GM12865 (cell line): ENCODE results near the gene BHLHE40.
A peak's percentile ranks its signal among the peaks of the same experiment; 100 is the strongest.

ENCODE experiments used
- DNase-seq: peaks from one replicate; pipeline ENCODE4 v3.0.0; 2010; ENCODE audit warnings: low read depth
- H3K4me3 ChIP-seq: 2 replicates; pipeline ENCODE4 v1.5.1; 2011; ENCODE audit warnings: mild to moderate bottlenecking, low read depth, low read length, control low read depth
- CTCF ChIP-seq: IDR thresholded peaks from 2 replicates; pipeline ENCODE4 v1.5.1; 2011; ENCODE audit warnings: low read length, control low read depth, low read depth, inconsistent platforms; ENCODE audit not compliant: insufficient read depth; ENCODE audit errors: missing control alignments

BHLHE40 gene

GRCh38 chr3:4979428-4980228 is at the start of gene BHLHE40:
BHLHE40 (plus strand) TSS chr3:4979437; CDS start chr3:4979719, 282 bp downstream.
- TF ChIP-seq CTCF, result no peak

GRCh38 chr3:4930501-4930900 is 48.7 kb upstream of the BHLHE40 start:
- H3K4me3 ChIP-seq, result no peak overlapping the region
- DNase-seq, result no peak
- TF ChIP-seq CTCF, result no peak

More at GRCh38 chr3:4979428-4980228, at the start of gene BHLHE40:
- DNase-seq, result peak; percentile 51
- peak within 1 kb of the TSS; percentile 84 for H3K4me3 ChIP-seq

- no peak for DNase-seq
- H3K4me3 ChIP-seq, result no peak overlapping the region
- no peak for TF ChIP-seq CTCF
Measured at GRCh38 chr3:4934050-4934449, 45.2 kb upstream of the BHLHE40 start.

- TF ChIP-seq CTCF, result no peak
- DNase-seq, result peak; percentile 82
Measured at GRCh38 chr3:4935347-4935746, 43.9 kb upstream of the BHLHE40 start.

GRCh38 chr3:4936982-4937614 is 42.1 kb upstream of the BHLHE40 start:
- TF ChIP-seq CTCF, result no peak
- no peak overlapping the region for H3K4me3 ChIP-seq
- DNase-seq, result peak; percentile 32

More at GRCh38 chr3:4935347-4935746, 43.9 kb upstream of the BHLHE40 start:
- no peak overlapping the region for H3K4me3 ChIP-seq

GRCh38 chr3:4938281-4938982 is 40.8 kb upstream of the BHLHE40 start:
- no peak for DNase-seq
- no peak for TF ChIP-seq CTCF
- H3K4me3 ChIP-seq, result no peak overlapping the region
